Stimulated activated naive CD4-positive, alpha-beta T cell (primary cell): Measurements from ENCODE around the gene UBASH3B.
A peak's percentile ranks its signal among the peaks of the same experiment; 100 is the strongest.

Source experiments
- DNase-seq, 6 experiments: peaks; one replicate each; lab custom pipeline; 2025; lab: John Stamatoyannopoulos, UW

UBASH3B gene

DNA sequence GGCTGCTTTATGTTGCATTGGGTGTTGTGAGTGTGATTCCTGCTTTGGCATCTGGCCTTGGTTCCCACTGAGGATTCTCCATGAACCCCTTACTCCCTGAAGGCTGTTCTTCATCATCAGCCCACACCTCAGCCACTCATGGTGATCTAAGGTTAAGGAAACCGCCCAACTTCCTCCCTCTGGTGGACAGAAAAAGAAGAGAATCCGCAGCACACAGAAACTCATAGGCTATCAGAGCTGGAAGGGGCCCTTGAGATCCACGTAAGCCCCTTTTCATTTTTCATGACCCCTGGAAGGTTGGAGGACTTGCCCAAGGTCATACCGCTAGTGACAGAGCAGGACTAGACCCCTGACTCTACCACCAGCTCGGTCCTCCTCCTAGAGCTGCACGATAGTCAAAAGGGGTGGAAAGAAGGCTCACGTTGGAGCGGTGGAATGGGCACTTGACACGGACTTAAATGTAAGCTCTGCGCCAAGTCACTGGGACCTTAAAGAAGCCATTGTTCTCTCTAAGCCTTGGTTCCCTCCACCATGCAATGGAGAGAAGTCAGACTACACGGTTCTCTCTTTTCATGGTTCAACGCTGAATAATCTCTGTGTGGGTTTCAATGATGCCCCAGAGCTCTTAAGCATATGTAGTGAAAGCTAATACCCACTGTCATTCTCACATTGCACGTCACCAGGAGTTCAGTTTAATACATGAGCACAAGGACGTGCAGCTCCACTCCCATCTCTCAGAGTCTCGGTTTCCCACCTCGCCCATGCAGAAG is 99.2 kb downstream of the UBASH3B start:
- DNase-seq, result peak in 5 of 6 experiments; percentile 2 to 61 (median 42)

DNA sequence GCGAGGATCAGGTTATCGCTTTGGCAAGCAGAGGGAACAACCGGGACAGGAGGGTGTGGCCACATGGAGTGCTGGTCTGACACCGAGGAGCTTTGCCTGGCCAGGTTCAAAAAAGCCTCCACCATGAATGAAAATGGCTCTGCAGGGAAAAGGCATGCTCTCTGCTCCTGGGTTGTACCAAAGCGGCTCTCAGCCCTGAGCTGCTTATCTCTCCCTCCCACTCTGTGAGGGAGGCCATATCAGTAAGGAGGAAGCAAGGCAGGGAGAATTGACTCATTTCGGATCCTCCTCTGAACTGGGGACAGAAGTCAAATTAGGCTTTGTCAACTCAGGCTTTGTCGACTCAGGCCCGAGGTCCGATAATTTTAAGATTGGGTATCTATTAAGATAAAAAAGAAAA is 99.9 kb downstream of the UBASH3B start:
- DNase-seq, result no peak

DNA sequence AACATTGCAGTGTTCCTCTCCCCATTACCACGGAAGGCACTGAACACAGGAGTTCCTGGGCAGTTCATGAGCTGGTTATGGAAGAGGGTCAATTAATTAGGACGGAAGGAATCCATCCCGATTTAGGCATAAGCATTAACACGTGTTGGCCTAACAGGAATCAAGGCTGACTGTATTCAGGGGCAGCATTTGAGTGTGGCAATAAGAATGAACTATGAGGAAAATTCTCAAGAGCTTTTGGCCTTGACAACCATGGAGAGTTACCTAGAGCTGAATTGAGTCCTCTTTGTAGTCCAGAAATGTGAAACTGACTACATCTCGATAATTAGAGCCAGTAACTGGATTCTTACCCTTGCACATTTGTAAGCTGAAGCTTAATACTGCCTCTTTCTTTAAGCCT is 100.4 kb downstream of the UBASH3B start:
- no peak for DNase-seq

DNA sequence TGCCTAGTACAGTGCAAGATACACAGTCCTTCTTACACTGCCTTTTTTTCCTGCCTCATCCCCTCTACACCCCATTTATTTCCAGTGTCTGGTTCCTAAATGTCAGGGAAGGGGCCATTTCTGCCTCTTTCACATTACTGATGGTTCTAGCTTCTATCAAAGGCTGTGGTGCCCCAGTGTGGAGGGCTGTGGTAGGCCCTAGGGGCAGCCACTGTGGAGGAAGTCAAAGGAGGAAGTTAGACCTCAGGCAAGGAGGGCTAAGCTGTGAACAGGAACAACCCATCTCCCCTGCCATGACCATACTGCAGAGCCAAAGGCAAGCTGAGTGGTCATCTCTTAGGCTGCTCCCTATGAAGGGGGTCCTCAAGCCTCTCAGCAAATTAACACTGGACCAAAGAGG is 100.9 kb downstream of the UBASH3B start:
- DNase-seq, result peak; percentile 4 to 63 (median 24)

DNA sequence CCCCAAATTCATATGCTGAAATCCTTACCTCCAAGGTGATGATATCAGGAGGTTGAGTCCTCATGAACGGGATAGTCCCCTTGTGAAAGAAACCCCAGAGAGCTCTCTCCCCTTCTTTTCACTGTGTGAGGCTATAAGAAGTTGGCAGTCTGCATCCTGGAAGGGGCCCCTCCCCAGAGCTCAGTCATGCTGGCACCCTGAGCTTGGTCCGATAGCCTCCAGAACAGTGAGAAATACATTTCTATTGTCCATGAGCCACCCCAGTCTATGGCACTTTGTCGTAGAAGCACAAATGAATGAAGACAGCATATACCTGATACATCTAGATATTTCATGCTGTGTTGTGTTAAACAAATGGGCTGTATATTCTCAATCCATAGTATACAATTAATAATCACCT is 101.7 kb downstream of the UBASH3B start:
- no peak for DNase-seq

DNA sequence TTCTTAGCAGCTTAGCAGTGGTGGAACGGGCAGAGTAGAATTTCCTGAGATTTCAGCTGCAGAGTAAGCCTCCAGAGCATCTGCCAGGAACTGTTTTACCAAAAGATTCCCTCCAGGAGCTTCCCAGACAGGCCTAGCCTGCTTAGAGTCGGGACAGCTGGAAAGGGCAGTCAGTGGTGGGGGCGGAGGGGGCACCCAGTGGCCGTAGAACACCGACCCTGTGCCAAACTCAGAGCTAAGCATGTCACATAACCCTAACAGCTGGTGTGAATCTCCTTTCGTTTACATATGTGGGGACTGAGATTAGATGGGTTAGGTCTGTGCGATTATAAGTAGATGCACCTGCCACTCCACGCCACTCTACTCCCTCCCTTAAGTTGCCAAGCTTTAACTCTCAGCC is 102.8 kb downstream of the UBASH3B start:
- no peak for DNase-seq

DNA sequence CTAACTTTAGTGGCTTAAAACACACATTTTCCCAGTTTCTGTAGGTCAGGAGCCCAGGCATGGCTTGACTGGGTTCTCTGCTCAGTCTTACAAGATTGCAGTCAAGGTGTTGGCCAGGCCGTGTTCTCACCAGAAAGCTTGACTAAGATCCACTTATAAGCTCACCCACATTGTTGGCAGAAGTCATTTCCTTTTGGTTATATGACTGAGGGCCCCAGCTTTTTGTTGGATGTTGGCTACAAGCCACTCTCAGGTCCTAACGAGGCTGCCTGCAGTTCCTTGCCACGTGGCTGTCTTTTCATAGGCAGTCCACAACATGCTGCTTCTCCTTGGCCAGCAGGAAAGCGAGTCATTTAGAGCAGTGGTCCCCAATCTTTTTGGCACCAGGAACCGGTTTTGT is 103.5 kb downstream of the UBASH3B start:
- no peak for DNase-seq

DNA sequence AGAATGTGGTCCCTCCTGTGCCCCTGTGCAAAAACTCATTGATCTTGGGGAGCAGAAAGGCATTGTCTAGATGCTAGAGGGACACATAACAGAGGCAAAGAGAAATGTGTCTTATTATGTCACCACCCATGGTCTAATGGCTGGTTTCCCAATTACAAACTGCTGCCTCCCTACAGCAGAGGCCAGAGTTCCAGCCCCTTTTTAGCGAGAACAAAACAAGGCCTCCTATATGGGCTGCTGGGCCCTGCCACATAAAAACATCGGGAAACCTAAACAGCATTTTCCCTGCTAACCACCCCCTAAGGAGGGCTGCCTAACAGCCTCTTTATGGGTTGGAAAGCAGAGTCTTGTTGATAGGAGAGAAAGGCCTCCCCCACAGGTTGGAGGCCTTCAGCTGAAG is 107.6 kb downstream of the UBASH3B start:
- DNase-seq, result no peak

DNA sequence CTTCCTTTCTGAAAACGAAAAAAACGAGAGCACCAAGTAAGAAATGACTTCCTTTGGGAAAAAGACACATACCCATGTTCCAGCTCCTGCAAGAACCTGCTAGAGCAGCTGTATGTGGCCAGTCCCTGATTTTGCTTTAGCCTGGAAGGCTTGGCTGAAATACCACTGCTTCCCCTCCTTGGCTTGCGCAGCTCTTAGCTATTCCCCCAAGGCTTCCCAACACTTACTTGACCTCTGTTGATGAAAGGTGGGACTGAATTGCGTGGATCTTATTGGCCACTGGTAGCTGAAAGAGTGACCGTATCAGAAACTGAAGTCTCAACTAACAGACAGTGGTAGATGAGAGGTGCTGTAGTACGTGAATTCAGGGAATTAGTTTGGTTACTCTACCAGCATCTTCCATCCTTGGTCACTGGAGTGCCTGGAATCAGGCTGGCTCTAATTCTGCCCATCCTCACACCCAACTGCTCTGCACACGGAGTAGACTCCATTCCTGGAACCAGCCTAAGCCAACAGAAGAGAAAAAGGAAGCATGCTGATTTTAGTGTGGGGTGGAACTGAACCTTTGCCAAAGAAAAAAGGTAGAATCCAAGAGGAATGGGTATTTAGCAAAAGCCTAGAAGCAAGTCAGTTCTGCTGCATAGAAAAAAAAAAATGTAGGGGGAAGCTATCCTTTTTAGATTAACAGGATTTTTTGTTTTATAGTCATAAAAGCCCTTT is 109.0 kb downstream of the UBASH3B start:
- DNase-seq, result no peak

DNA sequence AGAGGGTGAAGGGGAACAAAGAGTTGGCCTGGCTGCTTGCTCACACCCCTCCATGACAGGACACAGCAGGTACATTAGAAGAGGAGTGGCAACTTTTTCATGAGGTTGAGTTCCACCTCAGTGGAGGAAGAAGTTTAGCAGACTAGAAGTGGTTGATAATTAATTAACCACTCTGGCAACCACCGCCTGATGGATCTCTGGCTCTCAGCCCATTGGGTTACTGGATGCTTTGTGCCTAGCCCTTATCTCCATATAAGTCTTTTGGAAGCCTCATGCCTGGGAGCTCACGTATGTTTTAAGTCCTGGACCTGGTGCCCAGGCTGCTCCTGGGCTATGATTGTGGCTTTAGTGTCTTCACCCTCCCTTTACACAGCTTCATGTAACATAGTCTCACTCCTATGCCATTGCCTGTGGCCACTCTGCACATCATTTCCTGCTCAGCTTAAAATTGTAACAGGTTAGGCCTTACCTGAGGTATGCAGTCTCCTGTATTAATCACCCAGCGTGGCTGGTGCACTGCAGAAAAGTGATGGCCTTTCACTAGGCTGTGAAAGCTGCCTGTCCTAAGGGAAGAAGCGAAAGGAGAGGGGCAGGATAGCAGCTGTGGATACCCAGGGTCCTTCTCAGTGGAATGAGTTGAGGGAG is 110.1 kb downstream of the UBASH3B start:
- no peak for DNase-seq

DNA sequence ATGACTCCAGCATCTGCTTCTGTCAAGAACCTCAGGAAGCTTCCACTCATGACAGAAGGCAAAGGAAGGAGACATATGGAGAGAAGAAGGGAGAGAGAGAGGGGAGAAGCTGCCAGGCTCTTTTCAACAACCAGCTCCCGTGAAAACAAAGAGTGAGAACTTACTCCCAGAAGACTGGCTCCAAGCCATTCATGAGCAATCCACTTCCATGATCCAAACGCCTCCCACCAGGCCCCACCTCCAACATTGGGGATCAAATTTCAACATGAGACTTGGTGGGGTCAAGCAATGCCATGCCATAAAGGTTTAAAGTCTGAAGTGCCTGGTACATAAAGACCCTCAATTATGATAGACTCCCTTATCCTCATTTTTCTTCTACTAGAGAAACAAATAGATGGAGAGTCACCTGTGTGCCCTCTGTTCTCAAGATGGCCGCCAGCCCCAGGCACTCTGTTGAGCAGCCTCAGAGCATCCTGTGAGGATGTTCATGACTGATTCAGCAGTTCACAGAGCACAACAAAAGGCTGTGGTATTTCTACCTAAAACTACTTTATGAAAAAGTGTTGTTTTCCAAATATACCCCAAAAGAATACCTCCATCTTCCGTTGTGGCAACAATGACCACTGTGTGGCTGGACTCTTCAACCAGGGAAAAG is 113.7 kb downstream of the UBASH3B start:
- DNase-seq, result no peak

DNA sequence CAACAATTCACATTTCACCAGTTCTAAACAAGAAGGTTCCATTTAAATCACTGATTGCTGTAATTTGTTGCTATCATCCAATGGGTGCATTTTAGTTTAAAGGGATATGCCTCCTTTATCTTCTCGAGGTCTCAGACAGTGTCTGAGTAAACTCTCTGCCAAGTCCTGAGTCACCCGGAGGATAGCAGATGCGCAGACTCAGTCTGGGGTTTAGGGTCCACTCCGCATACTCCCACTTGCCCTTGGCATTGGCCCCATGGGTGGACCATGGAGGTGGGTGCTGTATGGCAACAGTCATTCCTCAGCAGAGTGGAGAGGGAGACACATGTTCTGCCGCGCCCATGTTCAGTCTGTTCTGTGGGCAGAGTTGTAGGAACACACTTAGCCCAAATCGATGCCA is 117.4 kb downstream of the UBASH3B start:
- DNase-seq, result no peak

DNA sequence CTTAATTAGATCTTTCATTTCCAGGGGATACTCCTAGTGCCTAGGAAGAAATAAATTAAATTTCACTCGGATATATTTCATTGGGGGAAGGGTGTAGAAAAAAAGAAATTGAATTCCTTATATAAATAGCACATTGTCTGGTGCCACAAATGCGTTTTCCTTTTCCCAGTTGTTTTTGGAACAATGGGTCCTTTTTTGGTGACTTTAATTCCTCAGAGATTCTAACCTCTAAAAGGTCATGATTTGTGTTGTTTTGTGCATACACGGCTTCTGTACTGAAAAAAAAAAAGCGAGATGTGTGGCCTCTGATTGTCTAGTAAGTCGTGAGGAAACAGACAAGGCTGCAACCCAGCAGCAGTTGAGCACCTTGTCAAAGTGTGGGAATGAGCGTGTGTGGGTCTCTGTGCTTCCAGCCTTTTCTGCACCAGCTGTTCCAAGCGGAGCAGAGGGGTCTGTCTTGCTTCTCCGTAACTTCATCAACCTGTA is 118.3 kb downstream of the UBASH3B start:
- DNase-seq, result no peak

DNA sequence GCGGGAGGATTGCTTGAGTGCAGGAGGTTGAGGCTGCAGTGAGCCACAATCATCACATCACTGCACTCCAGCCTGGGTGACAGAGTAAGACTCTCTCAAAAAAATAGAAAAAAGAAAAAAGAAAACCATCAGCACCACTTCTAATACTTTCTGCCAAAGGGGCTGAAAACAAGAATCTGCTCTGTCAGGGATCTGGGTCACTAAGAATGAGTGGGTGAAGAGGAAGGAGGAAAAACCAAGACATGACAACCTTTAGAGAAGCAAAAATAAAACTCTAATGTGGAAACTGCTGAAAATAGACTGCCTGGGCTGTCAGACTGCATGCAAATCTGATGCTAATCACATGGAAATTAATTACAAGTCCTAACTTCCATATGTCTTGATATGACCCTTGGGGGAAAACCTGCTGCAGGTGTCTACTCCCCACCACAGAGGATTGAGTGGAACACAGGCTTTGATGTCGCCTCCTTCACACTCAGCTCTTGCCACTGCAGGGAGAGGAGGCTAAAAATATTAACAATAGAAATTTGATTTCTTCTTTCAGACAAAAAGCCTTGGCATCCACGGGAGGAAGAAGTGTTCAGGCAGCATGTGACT is 120.3 kb downstream of the UBASH3B start:
- DNase-seq, result no peak

DNA sequence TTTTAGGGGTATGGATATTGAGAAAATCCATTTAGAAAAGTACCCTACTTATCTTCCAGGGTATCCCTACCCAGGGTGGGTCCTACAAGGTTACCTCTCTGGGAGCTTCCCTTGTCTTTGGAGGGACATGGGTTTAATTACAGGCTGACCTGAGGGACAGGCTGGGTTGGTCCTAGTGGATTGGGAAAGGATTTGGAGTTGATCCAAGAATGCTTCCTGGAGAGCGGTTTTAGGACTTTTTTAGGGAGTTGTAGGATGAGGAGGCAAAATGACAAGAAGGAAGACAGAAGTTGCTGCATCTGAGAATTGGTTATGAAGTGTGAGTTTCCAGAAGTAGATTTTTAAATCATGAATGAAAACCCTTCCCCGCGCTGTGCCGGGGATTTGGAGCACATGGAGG is 121.0 kb downstream of the UBASH3B start:
- DNase-seq, result no peak

DNA sequence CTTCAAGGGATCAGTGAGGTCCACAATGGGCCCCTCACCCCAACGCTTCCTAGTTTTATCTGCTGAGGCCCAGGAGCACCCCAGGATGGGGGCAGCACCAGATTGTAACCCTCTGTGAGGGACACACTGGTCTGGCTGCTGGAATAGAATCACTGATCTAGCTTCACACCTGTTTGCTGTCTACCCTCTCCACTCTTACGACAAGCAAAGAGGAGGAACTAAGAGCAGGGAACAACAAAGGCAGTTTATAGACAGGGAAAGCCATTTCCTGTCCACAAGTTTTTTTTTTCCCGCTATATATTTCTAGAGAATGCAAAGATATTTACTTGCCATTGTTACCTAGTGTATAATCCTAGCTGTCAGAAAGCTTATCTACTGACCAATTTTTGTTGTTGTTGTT is 121.8 kb downstream of the UBASH3B start:
- DNase-seq, result no peak

DNA sequence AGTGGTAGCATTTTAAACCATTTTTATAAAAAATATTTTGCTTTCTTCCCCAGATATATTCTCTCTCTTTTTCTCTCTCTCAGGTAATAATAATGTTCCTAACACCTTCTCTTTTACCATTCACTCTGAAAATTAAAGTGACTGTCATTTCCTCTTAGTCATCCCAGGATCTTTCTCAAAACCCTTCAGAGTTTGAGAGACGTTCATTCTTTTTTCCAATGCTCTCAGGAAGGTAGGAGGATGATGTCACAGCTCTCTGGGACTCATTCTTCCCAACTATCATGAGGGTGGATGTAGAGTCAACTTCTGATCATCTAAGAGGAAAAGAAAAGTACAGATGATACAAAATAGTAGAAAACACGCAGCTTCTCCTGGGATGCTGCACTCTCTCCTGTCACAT is 122.6 kb downstream of the UBASH3B start:
- DNase-seq, result no peak

DNA sequence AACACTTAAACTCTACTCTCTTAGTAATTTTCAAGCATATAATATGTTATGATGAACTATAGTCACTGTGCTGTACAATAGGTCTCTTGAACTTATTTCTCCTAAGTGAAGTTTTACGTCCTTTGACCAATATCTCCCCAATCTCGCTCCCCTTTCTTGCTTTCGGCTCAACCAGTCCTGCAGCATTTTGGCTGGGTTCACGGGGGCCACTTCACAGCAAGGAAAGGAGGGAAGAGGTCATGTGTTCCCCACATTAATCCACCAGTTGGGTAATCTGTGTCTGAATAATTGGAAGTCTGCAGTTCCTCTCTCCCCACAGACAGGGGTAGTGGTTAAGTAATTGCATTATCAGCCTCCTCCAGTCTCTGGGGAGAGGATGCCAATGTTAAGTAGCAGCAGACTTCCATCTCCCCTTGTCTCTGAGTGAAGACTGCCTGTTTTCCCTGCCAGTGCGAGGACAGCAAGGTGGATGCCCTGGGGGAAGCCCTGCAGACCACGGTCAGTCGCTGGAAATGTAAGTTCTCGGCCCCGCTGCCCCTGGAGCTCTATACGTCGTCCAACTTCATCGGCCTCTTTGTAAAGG is 123.6 kb downstream of the UBASH3B start:
- DNase-seq, result no peak

DNA sequence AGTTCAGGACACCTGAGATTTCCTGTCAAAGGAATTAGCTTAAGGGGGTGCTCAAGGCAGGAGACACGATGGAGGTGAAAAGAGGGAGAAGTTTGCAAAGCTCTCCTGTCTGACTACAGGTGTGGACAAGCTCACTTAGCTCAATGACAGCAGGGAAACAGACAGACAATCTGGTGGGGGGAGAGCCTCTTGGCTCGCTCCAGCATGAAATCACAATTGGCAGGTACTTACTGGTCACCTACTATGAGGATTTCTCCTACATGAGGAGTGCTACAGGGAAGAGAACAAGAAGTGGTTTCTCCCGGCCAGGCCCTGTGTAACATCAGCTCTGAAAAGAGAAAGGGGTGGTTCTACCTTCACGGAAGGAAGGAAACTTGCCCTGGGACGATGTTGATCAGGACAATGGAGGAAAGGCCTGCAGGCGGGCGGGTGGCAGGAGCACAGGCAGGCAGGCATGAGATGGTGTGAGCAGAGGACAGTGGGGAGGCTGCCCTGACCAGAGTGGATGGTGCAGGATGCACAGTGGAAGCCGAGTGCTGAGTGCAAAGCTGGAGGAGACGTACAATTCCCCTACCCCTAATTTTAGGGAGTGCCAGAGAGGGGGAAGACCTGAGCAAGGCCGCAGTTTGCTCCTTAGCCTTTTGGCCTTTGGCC is 124.9 kb downstream of the UBASH3B start:
- no peak for DNase-seq

DNA sequence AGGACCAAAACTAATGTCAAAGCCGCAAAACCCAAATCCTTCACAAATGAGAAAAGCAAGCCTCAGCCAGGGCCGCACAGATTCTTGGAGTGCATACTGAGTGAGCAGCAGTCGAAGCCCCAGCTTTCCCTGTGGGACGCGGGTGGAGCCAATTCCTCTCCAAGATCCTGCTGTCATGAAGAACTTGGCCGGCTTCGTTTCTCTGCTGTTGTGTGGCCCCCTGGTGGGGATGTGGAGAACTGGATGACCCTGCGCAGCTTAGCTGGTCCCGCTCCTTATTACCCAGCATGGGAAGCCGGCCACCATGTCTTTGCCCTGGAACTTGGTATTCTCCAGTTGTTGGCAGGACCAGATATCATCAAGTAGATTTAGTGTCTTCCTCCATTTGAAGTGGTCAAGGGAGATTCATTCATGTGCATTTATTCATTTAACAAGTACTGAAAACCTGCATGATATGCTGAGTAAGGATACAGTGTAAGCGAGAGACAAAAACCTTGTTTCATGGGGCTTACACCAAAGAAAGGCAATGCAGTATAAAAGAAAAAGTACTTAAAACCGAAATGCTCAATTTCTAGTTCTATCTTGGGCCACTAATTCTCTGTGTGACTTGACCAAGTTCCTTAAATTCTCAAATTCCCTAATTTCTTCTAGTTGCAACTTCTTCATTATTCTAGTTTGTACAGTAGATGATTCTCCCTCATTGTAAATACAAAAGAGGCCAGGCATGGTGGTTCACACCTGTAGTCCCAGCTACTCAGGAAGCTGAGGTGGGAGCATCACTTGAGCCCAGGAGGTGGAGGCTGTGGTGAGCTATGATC is 126.1 kb downstream of the UBASH3B start:
- DNase-seq, result peak; percentile 45 to 77 (median 61)
